Measurements from ENCODE around the gene ATRNL1.

DNA sequence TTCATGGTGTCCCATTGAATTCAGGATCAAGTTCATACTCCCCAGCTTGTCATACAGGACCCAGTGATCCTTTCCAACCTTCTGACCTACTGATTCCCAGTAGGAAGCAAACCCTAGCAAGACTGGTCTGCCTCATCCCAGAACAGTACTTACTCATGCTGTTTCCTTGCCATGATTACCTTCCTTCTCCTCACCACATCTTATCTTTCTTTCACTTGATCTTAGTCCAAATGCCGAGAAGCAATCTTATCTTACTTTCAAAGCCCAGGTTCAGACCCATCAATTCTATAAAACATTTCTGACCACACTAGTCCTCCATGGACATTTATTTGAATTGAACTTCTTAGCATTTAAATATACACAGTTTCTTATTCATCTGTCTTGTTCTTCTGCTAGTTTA is 26.6 kb upstream of the ATRNL1 start:
- TF ChIP-seq POLR2A (IDR thresholded peaks at IDR 0.05) (no peak), CTCF (IDR thresholded peaks at IDR 0.05) (no peak)
